Subcutaneous abdominal adipose tissue (tissue), 5 donors: ENCODE measurements around the gene DISP2.

Source experiments
- H3K27ac ChIP-seq: one replicate; pipeline ENCODE4 v1.7.0; 2013; ENCODE audit warnings: low read depth, mild to moderate bottlenecking, inconsistent platforms, low read length, moderate library complexity
- H3K27me3 ChIP-seq, 5 donors: one replicate each; pipeline ENCODE4 v1.7.0; 2013; ENCODE audit warnings: low read length in 5 of 5, inconsistent platforms in 1 of 5; ENCODE audit not compliant: control insufficient read depth in 5 of 5, insufficient read depth in 4 of 5
- H3K36me3 ChIP-seq, 5 donors: one replicate each; pipeline ENCODE4 v1.7.0; 2013; ENCODE audit warnings: low read length in 5 of 5; ENCODE audit not compliant: control insufficient read depth in 5 of 5, insufficient read depth in 5 of 5
- H3K4me1 ChIP-seq, 5 donors: one replicate each; pipeline ENCODE4 v1.7.0; 2013; ENCODE audit warnings: low read length in 5 of 5, mild to moderate bottlenecking in 3 of 5, moderate library complexity in 1 of 5; ENCODE audit not compliant: control insufficient read depth in 5 of 5, insufficient read depth in 5 of 5
- H3K4me3 ChIP-seq, 5 donors: one replicate each; pipeline ENCODE4 v1.7.0; 2013; ENCODE audit warnings: low read length in 5 of 5, low read depth in 1 of 5
- H3K9ac ChIP-seq, 5 donors: one replicate each; pipeline ENCODE4 v1.7.0; 2013; ENCODE audit warnings: low read length in 5 of 5, mild to moderate bottlenecking in 4 of 5, moderate library complexity in 3 of 5
- H3K9me3 ChIP-seq, 5 donors: one replicate each; pipeline ENCODE4 v1.7.0; 2013; ENCODE audit warnings: low read length in 5 of 5; ENCODE audit not compliant: control insufficient read depth in 5 of 5
- donor health status: healthy.
- donor health status: healthy.
- donor health status: healthy.
- donor health status: healthy.
- donor health status: healthy.

The DISP2 gene

GRCh38 chr15:40340740-40341400 lies 17.1 kb upstream of the DISP2 start, which contains the start of gene CCDC9B:
Gene CCDC9B, minus strand, starts transcription at chr15:40340939. Its CDS starts 120 bp downstream, at chr15:40340819.
- peaks cover 12 to 73% (median 62%) of the 10 kb centered on the region in 5 donors for H3K4me1 ChIP-seq

GRCh38 chr15:40342416-40343320 lies 15.4 kb upstream of the DISP2 start:
- Histone ChIP-seq H3K4me3 (no peak overlapping the region), H3K9me3 (no peaks in the 10 kb centered on the region), H3K27ac (peak overlapping the region; percentile 23), H3K9ac (peak overlapping the region in 1 of 5 donors; percentile 48), H3K36me3 (no peaks in the 10 kb centered on the region), H3K27me3 (no peaks in the 10 kb centered on the region), H3K4me1 (peaks cover 12 to 60% (median 54%) of the 10 kb centered on the region in 5 donors)

More at GRCh38 chr15:40340740-40341400, 17.1 kb upstream of the DISP2 start, which contains the start of gene CCDC9B:
- peak within 1 kb of the TSS; percentile 94 for H3K27ac ChIP-seq
- H3K36me3 ChIP-seq = no peaks in the 10 kb centered on the region
- H3K4me3 ChIP-seq = peak within 1 kb of the TSS in 4 of 5 donors; percentile 32 to 58 (median 50)
- H3K9me3 ChIP-seq = no peaks in the 10 kb centered on the region
- H3K9ac ChIP-seq = peak within 1 kb of the TSS in 4 of 5 donors; percentile 68 to 81 (median 72)
- no peaks in the 10 kb centered on the region for H3K27me3 ChIP-seq

GRCh38 chr15:40343512-40343911 lies 14.5 kb upstream of the DISP2 start:
- H3K4me1 ChIP-seq = peaks cover 12 to 51% (median 46%) of the 10 kb centered on the region in 5 donors
- no peaks in the 10 kb centered on the region for H3K9me3 ChIP-seq
- no peaks in the 10 kb centered on the region for H3K36me3 ChIP-seq
- H3K9ac ChIP-seq = no peak overlapping the region
- H3K27ac ChIP-seq = peak overlapping the region; percentile 23
- no peak overlapping the region for H3K4me3 ChIP-seq
- H3K27me3 ChIP-seq = no peaks in the 10 kb centered on the region

DNA sequence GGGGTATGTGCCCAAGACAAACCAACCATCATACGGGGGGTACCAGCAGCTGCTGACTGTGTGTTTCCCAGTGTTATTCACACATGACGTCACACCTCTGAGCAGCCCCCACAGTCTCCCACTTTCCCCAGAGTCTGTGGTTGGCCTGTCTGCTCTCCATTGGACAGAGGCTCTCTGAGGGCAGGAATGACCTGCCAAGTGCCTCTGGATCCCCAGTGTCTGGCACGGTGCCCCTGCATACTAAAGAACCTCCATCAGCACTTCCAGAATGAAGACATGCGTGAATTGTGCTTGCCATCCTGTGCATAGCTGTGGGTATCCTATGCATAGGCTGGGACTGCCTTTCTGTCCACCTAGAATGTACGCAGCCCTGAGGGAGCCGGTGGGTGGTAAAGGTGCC lies 13.8 kb upstream of the DISP2 start:
- H3K9ac ChIP-seq = no peak overlapping the region
- no peak overlapping the region for H3K27ac ChIP-seq
- H3K4me1 ChIP-seq = peaks cover 12 to 44% (median 39%) of the 10 kb centered on the region in 5 donors

DNA sequence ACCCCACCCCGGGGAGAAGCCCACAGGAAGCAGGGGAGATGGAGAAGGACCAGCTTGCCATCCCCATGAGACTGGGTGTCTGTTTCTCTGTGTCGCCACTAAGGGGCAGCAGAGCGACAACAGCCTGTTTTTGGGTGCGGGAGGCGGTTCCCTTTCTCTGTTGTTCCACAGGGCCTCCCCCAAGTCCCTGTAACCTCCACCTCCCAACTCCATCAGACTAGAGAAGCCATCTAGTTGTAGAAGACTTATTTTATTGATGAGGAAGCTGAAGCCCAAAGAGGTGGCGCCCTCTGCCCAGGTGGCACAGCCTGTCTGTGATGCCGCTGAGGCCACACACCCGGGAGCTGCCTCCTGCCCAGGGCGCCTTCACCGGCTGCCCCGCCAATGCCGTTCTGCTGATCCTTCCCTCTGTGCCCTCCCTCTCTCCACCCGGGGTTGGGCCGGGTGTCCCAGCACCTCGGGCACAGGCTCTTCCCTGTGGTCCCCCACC lies 13.3 kb upstream of the DISP2 start:
- Histone ChIP-seq H3K27ac (no peak overlapping the region), H3K9me3 (no peaks in the 10 kb centered on the region), H3K27me3 (peaks cover 0 to 3% (median 0%) of the 10 kb centered on the region in 5 donors), H3K9ac (no peak overlapping the region), H3K4me3 (no peak overlapping the region), H3K36me3 (no peaks in the 10 kb centered on the region), H3K4me1 (peaks cover 10 to 39% (median 35%) of the 10 kb centered on the region in 5 donors)

More for the DNA sequence above, 13.8 kb upstream of the DISP2 start:
- peaks cover 0 to 2% (median 0%) of the 10 kb centered on the region in 5 donors for H3K27me3 ChIP-seq
- no peak overlapping the region for H3K4me3 ChIP-seq
- H3K36me3 ChIP-seq = no peaks in the 10 kb centered on the region
- H3K9me3 ChIP-seq = no peaks in the 10 kb centered on the region

GRCh38 chr15:40345225-40345866 lies 12.7 kb upstream of the DISP2 start:
- no peaks in the 10 kb centered on the region for H3K9me3 ChIP-seq
- H3K36me3 ChIP-seq = no peaks in the 10 kb centered on the region
- peaks cover 0 to 3% (median 0%) of the 10 kb centered on the region in 5 donors for H3K27me3 ChIP-seq
- no peak overlapping the region for H3K27ac ChIP-seq
- no peak overlapping the region for H3K9ac ChIP-seq
- peaks cover 6 to 33% (median 28%) of the 10 kb centered on the region in 5 donors for H3K4me1 ChIP-seq
- no peak overlapping the region for H3K4me3 ChIP-seq

GRCh38 chr15:40345867-40346578 lies 12.0 kb upstream of the DISP2 start:
- no peak overlapping the region for H3K4me3 ChIP-seq
- no peak overlapping the region for H3K27ac ChIP-seq
- no peak overlapping the region for H3K9ac ChIP-seq
- H3K4me1 ChIP-seq = peaks cover 3 to 26% (median 21%) of the 10 kb centered on the region in 5 donors
- no peaks in the 10 kb centered on the region for H3K9me3 ChIP-seq
- no peaks in the 10 kb centered on the region for H3K36me3 ChIP-seq
- peaks cover 0 to 5% (median 0%) of the 10 kb centered on the region in 5 donors for H3K27me3 ChIP-seq

DNA sequence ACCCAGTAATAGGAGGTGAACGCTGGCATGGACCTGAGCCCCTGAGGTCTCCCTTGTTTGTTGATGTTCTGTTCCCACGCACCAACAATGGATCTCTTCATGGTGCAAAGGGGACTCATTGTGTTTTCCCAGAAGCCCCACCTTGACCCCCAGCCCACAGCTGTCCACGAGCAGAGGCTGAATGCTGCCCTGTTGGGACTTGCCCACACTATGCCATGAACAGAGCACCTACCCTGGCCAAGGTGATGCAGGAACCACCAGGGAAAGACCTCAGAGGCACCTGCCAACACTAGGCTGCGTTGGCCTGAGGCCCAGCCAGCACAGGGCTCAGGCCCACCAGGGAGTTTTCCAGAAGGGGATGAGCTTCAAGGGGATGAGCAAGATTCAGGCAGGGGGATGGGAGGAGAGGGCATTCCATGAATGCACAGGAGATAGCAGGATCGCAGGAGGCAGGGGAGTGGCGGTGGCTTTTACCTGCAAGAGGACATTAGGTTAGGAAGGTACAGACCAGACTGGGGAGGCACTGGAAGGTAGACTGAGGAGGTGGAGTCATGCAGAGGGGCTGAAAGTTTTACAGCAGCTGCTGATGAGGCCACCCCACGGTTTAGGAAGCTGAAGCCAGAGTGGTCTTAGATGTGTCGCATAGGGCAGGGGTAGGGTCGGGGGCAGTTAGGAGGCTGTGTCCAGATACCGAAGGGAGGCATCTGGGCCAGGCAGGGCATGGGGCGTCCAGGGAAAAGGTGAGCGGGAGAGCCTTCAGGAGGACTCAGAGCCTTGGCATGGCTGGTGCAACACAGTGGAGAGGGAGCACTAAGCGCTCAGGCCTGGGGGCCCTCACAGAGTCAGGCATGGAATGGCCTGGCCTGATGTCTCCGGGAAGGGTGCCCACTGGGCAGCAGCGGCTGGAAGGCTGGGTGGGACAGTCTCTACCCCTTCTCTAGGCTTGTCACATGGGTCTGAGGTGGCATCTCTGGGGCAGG lies 11.2 kb upstream of the DISP2 start:
- peaks cover 2 to 22% (median 17%) of the 10 kb centered on the region in 5 donors for H3K4me1 ChIP-seq
- H3K27ac ChIP-seq = no peak overlapping the region
- H3K9me3 ChIP-seq = no peaks in the 10 kb centered on the region
- H3K36me3 ChIP-seq = no peaks in the 10 kb centered on the region
- H3K27me3 ChIP-seq = peaks cover 0 to 5% (median 0%) of the 10 kb centered on the region in 5 donors
- no peak overlapping the region for H3K4me3 ChIP-seq
- no peak overlapping the region for H3K9ac ChIP-seq
